ENCODE measurements around the gene ATG13. TPM values are rescaled to one million over a fixed set of nuclear protein-coding genes. Genes with fewer than 3 reads are reported as not detected.

The ATG13 gene
- total RNA-seq, 1 donor from 2014 or later, result 87.7 TPM

GRCh38 chr11:46663277-46663940 is 46.1 kb downstream of the ATG13 start:
- peaks cover 4% of the 10 kb centered on the region for H3K36me3 Mint-ChIP-seq (ENCODE audit: unreplicated experiment)
- no peaks in the 10 kb centered on the region for H3K27me3 Mint-ChIP-seq (ENCODE audit: unreplicated experiment)
- peaks cover 2% of the 10 kb centered on the region for H3K9me3 Mint-ChIP-seq (ENCODE audit: unreplicated experiment)
- no peak for TF ChIP-seq CTCF (IDR thresholded peaks at IDR 0.05; ENCODE audit: partially characterized antibody, unreplicated experiment)
- H3K4me3 Mint-ChIP-seq (ENCODE audit: unreplicated experiment), result no peak overlapping the region
- peaks cover 7% of the 10 kb centered on the region for H3K4me1 Mint-ChIP-seq (ENCODE audit: low read depth, unreplicated experiment)
- peak overlapping the region; percentile 39 for H3K27ac Mint-ChIP-seq (ENCODE audit: unreplicated experiment)
- no peak for DNase-seq

- H3K36me3 Mint-ChIP-seq (ENCODE audit: unreplicated experiment), result peaks cover 4% of the 10 kb centered on the region
- TF ChIP-seq CTCF (IDR thresholded peaks at IDR 0.05; ENCODE audit: partially characterized antibody, unreplicated experiment), result no peak
- H3K4me3 Mint-ChIP-seq (ENCODE audit: unreplicated experiment), result no peak overlapping the region
- H3K9me3 Mint-ChIP-seq (ENCODE audit: unreplicated experiment), result peaks cover 2% of the 10 kb centered on the region
- DNase-seq, result no peak
- H3K4me1 Mint-ChIP-seq (ENCODE audit: low read depth, unreplicated experiment), result peaks cover 7% of the 10 kb centered on the region
- H3K27ac Mint-ChIP-seq (ENCODE audit: unreplicated experiment), result no peak overlapping the region
- H3K27me3 Mint-ChIP-seq (ENCODE audit: unreplicated experiment), result no peaks in the 10 kb centered on the region
These were observed 47.3 kb downstream of the ATG13 start for GRCh38 chr11:46664612-46665011.

GRCh38 chr11:46665356-46665755 is 48.0 kb downstream of the ATG13 start:
- Mint-ChIP-seq H3K27me3 (ENCODE audit: unreplicated experiment) (no peaks in the 10 kb centered on the region), H3K9me3 (ENCODE audit: unreplicated experiment) (peaks cover 2% of the 10 kb centered on the region), H3K4me3 (ENCODE audit: unreplicated experiment) (no peak overlapping the region), H3K4me1 (ENCODE audit: low read depth, unreplicated experiment) (peaks cover 7% of the 10 kb centered on the region), H3K27ac (ENCODE audit: unreplicated experiment) (no peak overlapping the region), H3K36me3 (ENCODE audit: unreplicated experiment) (no peaks in the 10 kb centered on the region)
- TF ChIP-seq CTCF (IDR thresholded peaks at IDR 0.05; ENCODE audit: partially characterized antibody, unreplicated experiment), result no peak
- no peak for DNase-seq

- Mint-ChIP-seq H3K27me3 (ENCODE audit: unreplicated experiment) (peaks cover 4% of the 10 kb centered on the region), H3K27ac (ENCODE audit: unreplicated experiment) (peak overlapping the region; percentile 45), H3K4me1 (ENCODE audit: low read depth, unreplicated experiment) (peaks cover 7% of the 10 kb centered on the region), H3K36me3 (ENCODE audit: unreplicated experiment) (no peaks in the 10 kb centered on the region), H3K4me3 (ENCODE audit: unreplicated experiment) (peak overlapping the region; percentile 15), H3K9me3 (ENCODE audit: unreplicated experiment) (peaks cover 2% of the 10 kb centered on the region)
- TF ChIP-seq CTCF (IDR thresholded peaks at IDR 0.05; ENCODE audit: partially characterized antibody, unreplicated experiment), result no peak
- DNase-seq, result peak; percentile 46
These were observed 49.2 kb downstream of the ATG13 start for GRCh38 chr11:46666516-46666915.

GRCh38 chr11:46667043-46667481 is 49.7 kb downstream of the ATG13 start:
- DNase-seq, result no peak
- Mint-ChIP-seq H3K9me3 (ENCODE audit: unreplicated experiment) (peaks cover 6% of the 10 kb centered on the region), H3K4me3 (ENCODE audit: unreplicated experiment) (no peak overlapping the region), H3K27me3 (ENCODE audit: unreplicated experiment) (peaks cover 4% of the 10 kb centered on the region), H3K4me1 (ENCODE audit: low read depth, unreplicated experiment) (peaks cover 11% of the 10 kb centered on the region), H3K27ac (ENCODE audit: unreplicated experiment) (peak overlapping the region; percentile 45), H3K36me3 (ENCODE audit: unreplicated experiment) (peaks cover 5% of the 10 kb centered on the region)
- TF ChIP-seq CTCF (IDR thresholded peaks at IDR 0.05; ENCODE audit: partially characterized antibody, unreplicated experiment), result no peak

All from glutamatergic neuron (in vitro differentiated cells).